Cardiac fibroblast (primary cell): Measurements from ENCODE around the gene CLEC16A.

Source experiments
- DNase-seq, 2 donors: peaks; one replicate each; pipeline versions ENCODE4 v3.0.0 to v3.0.0-alpha.2; 2010; ENCODE audit warnings: low read depth in 2 of 2
- H3K4me3 ChIP-seq, 2 donors: replicated peaks in 1 of 2; 1 replicate in 1 of 2; 2 replicates in 1 of 2; pipeline ENCODE4 v1.5.1; 2011; ENCODE audit warnings: low read depth in 2 of 2, low read length in 2 of 2, mild to moderate bottlenecking in 2 of 2, moderate library complexity in 1 of 2
- CTCF ChIP-seq: IDR thresholded peaks from one replicate; pipeline ENCODE4 v1.5.1; 2011; ENCODE audit warnings: low read depth, mild to moderate bottlenecking, low read length, inconsistent platforms

Gene CLEC16A

GRCh38 chr16:11007714-11008280 is 63.4 kb downstream of the CLEC16A start:
- H3K4me3 ChIP-seq, result no peak overlapping the region
- DNase-seq, result no peak
- TF ChIP-seq CTCF, result no peak

- DNase-seq, result no peak
- TF ChIP-seq CTCF, result no peak
- no peak overlapping the region for H3K4me3 ChIP-seq
Measured at GRCh38 chr16:11009027-11009755, 64.8 kb downstream of the CLEC16A start.

- H3K4me3 ChIP-seq, result no peak overlapping the region
- TF ChIP-seq CTCF, result no peak
Measured at GRCh38 chr16:11010575-11011221, 66.3 kb downstream of the CLEC16A start.

GRCh38 chr16:11011326-11011725 is 67.0 kb downstream of the CLEC16A start:
- no peak for DNase-seq
- TF ChIP-seq CTCF, result no peak

More at GRCh38 chr16:11010575-11011221, 66.3 kb downstream of the CLEC16A start:
- DNase-seq, result peak in 1 of 2 donors; percentile 30

GRCh38 chr16:11012841-11013240 is 68.5 kb downstream of the CLEC16A start:
- no peak overlapping the region for H3K4me3 ChIP-seq
- no peak for TF ChIP-seq CTCF
- DNase-seq, result no peak

More at GRCh38 chr16:11011326-11011725, 67.0 kb downstream of the CLEC16A start:
- no peak overlapping the region for H3K4me3 ChIP-seq

GRCh38 chr16:11014136-11014535 is 69.8 kb downstream of the CLEC16A start:
- TF ChIP-seq CTCF, result no peak
- no peak overlapping the region for H3K4me3 ChIP-seq
- peak; percentile 31 to 89 for DNase-seq
